GM12878 (cell line): ENCODE results near the gene AP3M1. TPM values are rescaled to one million over a fixed set of nuclear protein-coding genes. Genes with fewer than 3 reads are reported as not detected.
A peak's percentile ranks its signal among the peaks of the same experiment; 100 is the strongest.

ENCODE experiments used
- BCL11A ChIP-seq: IDR thresholded peaks from 2 replicates; pipeline ENCODE4 v1.6.1; 2011; ENCODE audit warnings: low read depth, low read length
- CHD1 ChIP-seq: IDR thresholded peaks from 2 replicates; pipeline ENCODE4 v1.6.1; 2012; ENCODE audit warnings: low read depth, low read length, improper control_type of control experiment
- CREB1 ChIP-seq: IDR thresholded peaks from 2 replicates; pipeline ENCODE4 v1.6.1; 2012; ENCODE audit warnings: low read depth, mild to moderate bottlenecking, inconsistent platforms
- CREM ChIP-seq: IDR thresholded peaks from 2 replicates; pipeline ENCODE4 v1.6.1; 2014; ENCODE audit warnings: antibody characterized with exemption, low read depth
- EP300 ChIP-seq, 2 experiments: fragments of 150-350 bp in 1 of 2; IDR thresholded peaks; 2 replicates each; pipeline ENCODE4 v1.6.1; 2011 to 2012; ENCODE audit warnings: low read depth in 2 of 2, low read length in 2 of 2, borderline replicate concordance in 1 of 2, improper control_type of control experiment in 1 of 2, inconsistent platforms in 1 of 2; ENCODE audit not compliant: control insufficient read depth in 1 of 2
- IKZF2 ChIP-seq, 2 experiments: fragments of 450-650 bp; IDR thresholded peaks; 2 replicates each; pipeline ENCODE4 v1.6.1; 2017; ENCODE audit warnings: mild to moderate bottlenecking in 2 of 2, moderate library complexity in 2 of 2
- IRF4 ChIP-seq: IDR thresholded peaks from 2 replicates; pipeline ENCODE4 v1.6.1; 2011; ENCODE audit warnings: low read depth, low read length
- KDM1A ChIP-seq: fragments of 200-600 bp; sonication (generic); IDR thresholded peaks from 2 replicates; pipeline ENCODE4 v1.6.1; 2016; ENCODE audit warnings: borderline replicate concordance
- NFYB ChIP-seq: IDR thresholded peaks from 2 replicates; pipeline ENCODE4 v1.6.1; 2011; ENCODE audit warnings: low read depth, mild to moderate bottlenecking, low read length, improper control_type of control experiment, moderate library complexity; ENCODE audit not compliant: insufficient read depth
- NR2C1 ChIP-seq: fragments of 450-650 bp; IDR thresholded peaks from 2 replicates; pipeline ENCODE4 v1.6.1; 2017; ENCODE audit warnings: antibody characterized with exemption, mild to moderate bottlenecking, moderate library complexity
- POU2F2 ChIP-seq: IDR thresholded peaks from 3 replicates; pipeline ENCODE4 v1.6.1; 2011; ENCODE audit warnings: low read depth, mild to moderate bottlenecking, low read length, borderline replicate concordance
- SMARCA5 ChIP-seq: fragments of 450-650 bp; IDR thresholded peaks from 2 replicates; pipeline ENCODE4 v1.6.1; 2017; ENCODE audit warnings: mild to moderate bottlenecking
- TCF7 ChIP-seq: IDR thresholded peaks from 2 replicates; pipeline ENCODE4 v1.6.1; 2014; ENCODE audit warnings: antibody characterized with exemption, borderline replicate concordance
- YY1 ChIP-seq: IDR thresholded peaks from 2 replicates; pipeline ENCODE4 v1.6.1; 2011; ENCODE audit warnings: low read depth, mild to moderate bottlenecking, low read length
- ZNF217 ChIP-seq: fragments of 450-650 bp; IDR thresholded peaks from 2 replicates; pipeline ENCODE4 v1.6.1; 2017; ENCODE audit warnings: antibody characterized with exemption, mild to moderate bottlenecking
- ZNF24 ChIP-seq: fragments of 450-650 bp; IDR thresholded peaks from 2 replicates; pipeline ENCODE4 v1.6.1; 2017; ENCODE audit warnings: antibody characterized with exemption, mild to moderate bottlenecking
- ZNF622 ChIP-seq: fragments of 450-650 bp; IDR thresholded peaks from 2 replicates; pipeline ENCODE4 v1.6.1; 2017; ENCODE audit warnings: mild to moderate bottlenecking, inconsistent platforms
- polyA plus RNA-seq, 11 experiments: library from polyadenylated mRNA; depleted of rRNA in 4 of 11; unstranded in 6 of 11; stranded (reverse) in 5 of 11; fragments of >200 nt; fragmentation: Nextera tagmentation in 4 of 11; fragmentation: Illumina TruSeq in 1 of 11; extraction: Ambion mirVana in 4 of 11; extraction: Trizol in 1 of 11; gene quantifications; 1 replicate in 1 of 11; 2 replicates in 10 of 11; pipeline versions ENCODE4 v1.2.1 to v1.2.3, GENCODE V29; 2011 to 2016; ENCODE audit warnings: inconsistent platforms in 2 of 11, missing spikeins in 2 of 11, low read depth in 1 of 11
- total RNA-seq, 4 experiments: library from RNA; depleted of rRNA in 3 of 4; stranded (reverse); fragments of >200 nt in 3 of 4; fragmentation: Illumina TruSeq in 1 of 4; extraction: Trizol in 1 of 4; gene quantifications; 2 replicates each; pipeline versions ENCODE4 v1.2.1 to v1.2.3, GENCODE V29; 2013 to 2021
- TF ChIP-seq, protein P1 (sequence below): fragments of 450-650 bp; IDR thresholded peaks from 2 replicates; pipeline ENCODE4 v1.6.1; 2018; ENCODE audit warnings: mild to moderate bottlenecking, low read depth, moderate library complexity; ENCODE audit not compliant: partially characterized antibody
- TF ChIP-seq, protein P2 (sequence below): fragments of 150-350 bp; IDR thresholded peaks from 2 replicates; pipeline ENCODE4 v1.6.1; 2016; ENCODE audit warnings: low read depth, low read length
- TF ChIP-seq, protein P3 (sequence below): fragments of 450-650 bp; IDR thresholded peaks from 2 replicates; pipeline ENCODE4 v1.6.1; 2016; ENCODE audit warnings: mild to moderate bottlenecking
- TF ChIP-seq, protein P4 (sequence below): fragments of 450-650 bp; IDR thresholded peaks from 2 replicates; pipeline ENCODE4 v1.6.1; 2014; ENCODE audit warnings: mild to moderate bottlenecking

The AP3M1 gene
- total and polyA plus RNA-seq, 10 of the 15 experiments (the other 5 are each of a cell fraction or from before 2014, with no cell fraction given): 22.1 to 83.4 (median 47.7) TPM

DNA sequence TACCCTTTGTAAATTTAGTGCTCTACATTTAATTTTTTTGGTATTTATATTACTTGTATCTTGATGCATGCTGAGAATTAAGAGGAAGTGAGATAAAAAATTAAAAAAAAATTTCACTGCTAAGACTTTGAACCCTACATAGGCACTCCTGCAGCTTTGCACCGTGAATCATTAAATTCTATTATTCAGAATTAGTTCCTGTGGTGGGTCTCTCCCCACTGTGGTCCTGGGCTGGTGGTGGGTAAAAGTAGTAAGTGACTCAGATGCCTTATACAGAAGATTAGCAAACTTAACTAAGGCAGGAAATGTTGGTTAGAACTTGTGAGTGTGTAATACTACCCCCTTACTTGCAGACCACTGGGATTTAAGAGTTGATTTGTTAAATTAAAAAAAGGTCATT lies 72.6 kb downstream of the AP3M1 start (continued):
- TF ChIP-seq, protein P1, sequence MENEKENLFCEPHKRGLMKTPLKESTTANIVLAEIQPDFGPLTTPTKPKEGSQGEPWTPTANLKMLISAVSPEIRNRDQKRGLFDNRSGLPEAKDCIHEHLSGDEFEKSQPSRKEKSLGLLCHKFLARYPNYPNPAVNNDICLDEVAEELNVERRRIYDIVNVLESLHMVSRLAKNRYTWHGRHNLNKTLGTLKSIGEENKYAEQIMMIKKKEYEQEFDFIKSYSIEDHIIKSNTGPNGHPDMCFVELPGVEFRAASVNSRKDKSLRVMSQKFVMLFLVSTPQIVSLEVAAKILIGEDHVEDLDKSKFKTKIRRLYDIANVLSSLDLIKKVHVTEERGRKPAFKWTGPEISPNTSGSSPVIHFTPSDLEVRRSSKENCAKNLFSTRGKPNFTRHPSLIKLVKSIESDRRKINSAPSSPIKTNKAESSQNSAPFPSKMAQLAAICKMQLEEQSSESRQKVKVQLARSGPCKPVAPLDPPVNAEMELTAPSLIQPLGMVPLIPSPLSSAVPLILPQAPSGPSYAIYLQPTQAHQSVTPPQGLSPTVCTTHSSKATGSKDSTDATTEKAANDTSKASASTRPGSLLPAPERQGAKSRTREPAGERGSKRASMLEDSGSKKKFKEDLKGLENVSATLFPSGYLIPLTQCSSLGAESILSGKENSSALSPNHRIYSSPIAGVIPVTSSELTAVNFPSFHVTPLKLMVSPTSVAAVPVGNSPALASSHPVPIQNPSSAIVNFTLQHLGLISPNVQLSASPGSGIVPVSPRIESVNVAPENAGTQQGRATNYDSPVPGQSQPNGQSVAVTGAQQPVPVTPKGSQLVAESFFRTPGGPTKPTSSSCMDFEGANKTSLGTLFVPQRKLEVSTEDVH: no peak
- TF ChIP-seq ZNF622 (no peak), POU2F2 (no peak), TCF7 (no peak), IKZF2 (IDR thresholded peaks at IDR 0.05) (peak; percentile 60 to 64; a peak in 3 of 4 replicates), EP300 (IDR thresholded peaks at IDR 0.05; ENCODE audit: borderline replicate concordance in 1 of 2, control insufficient read depth in 1 of 2, low read depth in 2 of 2, low read length in 2 of 2) (peak; percentile 46 to 54; a peak in 3 of 4 replicates), NR2C1 (0 out of 2 replicates have a peak, but pooled peaks have one; percentile 22), KDM1A (no peak), IRF4 (no peak), CHD1 (no peak), NFYB (no peak), CREM (no peak), BCL11A (peak; percentile 74; the same call in 1 of the 2 replicates), ZNF24 (no peak), SMARCA5 (no peak), ZNF217 (no peak; the same call in 1 of the 2 replicates), CREB1 (no peak), YY1 (no peak)
- TF ChIP-seq, protein P2, sequence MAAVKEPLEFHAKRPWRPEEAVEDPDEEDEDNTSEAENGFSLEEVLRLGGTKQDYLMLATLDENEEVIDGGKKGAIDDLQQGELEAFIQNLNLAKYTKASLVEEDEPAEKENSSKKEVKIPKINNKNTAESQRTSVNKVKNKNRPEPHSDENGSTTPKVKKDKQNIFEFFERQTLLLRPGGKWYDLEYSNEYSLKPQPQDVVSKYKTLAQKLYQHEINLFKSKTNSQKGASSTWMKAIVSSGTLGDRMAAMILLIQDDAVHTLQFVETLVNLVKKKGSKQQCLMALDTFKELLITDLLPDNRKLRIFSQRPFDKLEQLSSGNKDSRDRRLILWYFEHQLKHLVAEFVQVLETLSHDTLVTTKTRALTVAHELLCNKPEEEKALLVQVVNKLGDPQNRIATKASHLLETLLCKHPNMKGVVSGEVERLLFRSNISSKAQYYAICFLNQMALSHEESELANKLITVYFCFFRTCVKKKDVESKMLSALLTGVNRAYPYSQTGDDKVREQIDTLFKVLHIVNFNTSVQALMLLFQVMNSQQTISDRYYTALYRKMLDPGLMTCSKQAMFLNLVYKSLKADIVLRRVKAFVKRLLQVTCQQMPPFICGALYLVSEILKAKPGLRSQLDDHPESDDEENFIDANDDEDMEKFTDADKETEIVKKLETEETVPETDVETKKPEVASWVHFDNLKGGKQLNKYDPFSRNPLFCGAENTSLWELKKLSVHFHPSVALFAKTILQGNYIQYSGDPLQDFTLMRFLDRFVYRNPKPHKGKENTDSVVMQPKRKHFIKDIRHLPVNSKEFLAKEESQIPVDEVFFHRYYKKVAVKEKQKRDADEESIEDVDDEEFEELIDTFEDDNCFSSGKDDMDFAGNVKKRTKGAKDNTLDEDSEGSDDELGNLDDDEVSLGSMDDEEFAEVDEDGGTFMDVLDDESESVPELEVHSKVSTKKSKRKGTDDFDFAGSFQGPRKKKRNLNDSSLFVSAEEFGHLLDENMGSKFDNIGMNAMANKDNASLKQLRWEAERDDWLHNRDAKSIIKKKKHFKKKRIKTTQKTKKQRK: no peak
- TF ChIP-seq, protein P3, sequence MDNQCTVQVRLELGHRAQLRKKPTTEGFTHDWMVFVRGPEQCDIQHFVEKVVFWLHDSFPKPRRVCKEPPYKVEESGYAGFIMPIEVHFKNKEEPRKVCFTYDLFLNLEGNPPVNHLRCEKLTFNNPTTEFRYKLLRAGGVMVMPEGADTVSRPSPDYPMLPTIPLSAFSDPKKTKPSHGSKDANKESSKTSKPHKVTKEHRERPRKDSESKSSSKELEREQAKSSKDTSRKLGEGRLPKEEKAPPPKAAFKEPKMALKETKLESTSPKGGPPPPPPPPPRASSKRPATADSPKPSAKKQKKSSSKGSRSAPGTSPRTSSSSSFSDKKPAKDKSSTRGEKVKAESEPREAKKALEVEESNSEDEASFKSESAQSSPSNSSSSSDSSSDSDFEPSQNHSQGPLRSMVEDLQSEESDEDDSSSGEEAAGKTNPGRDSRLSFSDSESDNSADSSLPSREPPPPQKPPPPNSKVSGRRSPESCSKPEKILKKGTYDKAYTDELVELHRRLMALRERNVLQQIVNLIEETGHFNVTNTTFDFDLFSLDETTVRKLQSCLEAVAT: no peak
- TF ChIP-seq, protein P4, sequence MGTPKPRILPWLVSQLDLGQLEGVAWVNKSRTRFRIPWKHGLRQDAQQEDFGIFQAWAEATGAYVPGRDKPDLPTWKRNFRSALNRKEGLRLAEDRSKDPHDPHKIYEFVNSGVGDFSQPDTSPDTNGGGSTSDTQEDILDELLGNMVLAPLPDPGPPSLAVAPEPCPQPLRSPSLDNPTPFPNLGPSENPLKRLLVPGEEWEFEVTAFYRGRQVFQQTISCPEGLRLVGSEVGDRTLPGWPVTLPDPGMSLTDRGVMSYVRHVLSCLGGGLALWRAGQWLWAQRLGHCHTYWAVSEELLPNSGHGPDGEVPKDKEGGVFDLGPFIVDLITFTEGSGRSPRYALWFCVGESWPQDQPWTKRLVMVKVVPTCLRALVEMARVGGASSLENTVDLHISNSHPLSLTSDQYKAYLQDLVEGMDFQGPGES: no peak
